Measurements from ENCODE around the gene ASS1.
"Not testable (repeated sequence)": the region's sequence is repeated elsewhere in the genome, so short reads cannot be mapped to it uniquely, and the experiment has no call there.

ASS1 gene

GRCh38 chr9:130444565-130445221, at the start of gene ASS1:
ASS1 (plus strand) TSS chr9:130444961; CDS start chr9:130452229, 7,268 bp downstream.
- DNase-seq (ENCODE audit: low read depth in 2 of 2) = no peak

GRCh38 chr9:130395810-130396435, 48.8 kb upstream of the ASS1 start:
- no peak for DNase-seq (ENCODE audit: low read depth in 2 of 2)

GRCh38 chr9:130396581-130396980, 48.2 kb upstream of the ASS1 start:
- no peak for DNase-seq (ENCODE audit: low read depth in 2 of 2)

GRCh38 chr9:130398487-130399240, 46.1 kb upstream of the ASS1 start:
- DNase-seq (ENCODE audit: low read depth in 2 of 2) = no peak

- no peak for DNase-seq (ENCODE audit: low read depth in 2 of 2)
Observed at GRCh38 chr9:130399768-130400167, 45.0 kb upstream of the ASS1 start.

- DNase-seq (ENCODE audit: low read depth in 2 of 2) = no peak
Observed at GRCh38 chr9:130400870-130401269, 43.9 kb upstream of the ASS1 start.

- not testable (repeated sequence) for DNase-seq (ENCODE audit: low read depth in 2 of 2)
Observed at GRCh38 chr9:130401742-130402141, 43.0 kb upstream of the ASS1 start.

GRCh38 chr9:130402243-130402642, 42.5 kb upstream of the ASS1 start:
- DNase-seq (ENCODE audit: low read depth in 2 of 2) = no peak

GRCh38 chr9:130402645-130403440, 41.9 kb upstream of the ASS1 start:
- DNase-seq (ENCODE audit: low read depth in 2 of 2) = no peak

GRCh38 chr9:130405657-130406257, 39.0 kb upstream of the ASS1 start:
- no peak for DNase-seq (ENCODE audit: low read depth in 2 of 2)

GRCh38 chr9:130406278-130406895, 38.4 kb upstream of the ASS1 start:
- DNase-seq (ENCODE audit: low read depth in 2 of 2) = no peak

GRCh38 chr9:130407916-130408663, 36.7 kb upstream of the ASS1 start:
- DNase-seq (ENCODE audit: low read depth in 2 of 2) = no peak

- no peak for DNase-seq (ENCODE audit: low read depth in 2 of 2)
Observed at GRCh38 chr9:130408669-130409068, 36.1 kb upstream of the ASS1 start.

- no peak for DNase-seq (ENCODE audit: low read depth in 2 of 2)
Observed at GRCh38 chr9:130409246-130409645, 35.5 kb upstream of the ASS1 start.

GRCh38 chr9:130410443-130410842, 34.3 kb upstream of the ASS1 start:
- no peak for DNase-seq (ENCODE audit: low read depth in 2 of 2)

- no peak for DNase-seq (ENCODE audit: low read depth in 2 of 2)
Observed at GRCh38 chr9:130411566-130411915, 33.2 kb upstream of the ASS1 start.

GRCh38 chr9:130414081-130414731, 30.6 kb upstream of the ASS1 start:
- DNase-seq (ENCODE audit: low read depth in 2 of 2) = no peak

GRCh38 chr9:130414910-130415746, 29.6 kb upstream of the ASS1 start:
- DNase-seq (ENCODE audit: low read depth in 2 of 2) = no peak

- DNase-seq (ENCODE audit: low read depth in 2 of 2) = no peak
Observed at GRCh38 chr9:130417602-130418001, 27.2 kb upstream of the ASS1 start.
